ENCODE results near the gene SAC3D1.

Gene SAC3D1

GRCh38 chr11:65060913-65061408 lies 20.0 kb downstream of the SAC3D1 start:
- DNase-seq, result no peak

GRCh38 chr11:65063532-65063931 lies 22.5 kb downstream of the SAC3D1 start:
- no peak for DNase-seq

GRCh38 chr11:65064847-65065240 lies 23.8 kb downstream of the SAC3D1 start:
- DNase-seq, result no peak

- no peak for DNase-seq
Measured at GRCh38 chr11:65065851-65066250, 24.8 kb downstream of the SAC3D1 start.

GRCh38 chr11:65066315-65066714 lies 25.3 kb downstream of the SAC3D1 start:
- DNase-seq, result no peak

- DNase-seq, result no peak
Measured at GRCh38 chr11:65066805-65067291, 25.8 kb downstream of the SAC3D1 start.

- no peak for DNase-seq
Measured at GRCh38 chr11:65067446-65067845, 26.4 kb downstream of the SAC3D1 start.

- DNase-seq, result no peak
Measured at GRCh38 chr11:65069217-65069616, 28.2 kb downstream of the SAC3D1 start.

- no peak for DNase-seq
Measured at GRCh38 chr11:65071907-65072630, 31.1 kb downstream of the SAC3D1 start.

GRCh38 chr11:65072631-65072966 lies 31.6 kb downstream of the SAC3D1 start:
- DNase-seq, result no peak

GRCh38 chr11:65077451-65077850 lies 36.4 kb downstream of the SAC3D1 start:
- DNase-seq, result no peak

- no peak for DNase-seq
Measured at GRCh38 chr11:65078151-65078550, 37.1 kb downstream of the SAC3D1 start.

- no peak for DNase-seq
Measured at GRCh38 chr11:65078786-65079342, 37.9 kb downstream of the SAC3D1 start.

GRCh38 chr11:65083134-65083833 lies 42.3 kb downstream of the SAC3D1 start:
- no peak for DNase-seq

- DNase-seq, result peak; percentile 98
Measured at GRCh38 chr11:65083834-65084597, 43.0 kb downstream of the SAC3D1 start, which contains the start of the genes CDCA5 and ZFPL1. TSS of gene CDCA5 (minus strand) at chr11:65084040. CDS start at chr11:65083978, 62 bp downstream. TSS of gene ZFPL1 (plus strand) at chr11:65084222. CDS start at chr11:65084699, 477 bp downstream.

GRCh38 chr11:65084598-65085375 lies 43.8 kb downstream of the SAC3D1 start:
- no peak for DNase-seq

GRCh38 chr11:65085446-65085845 lies 44.4 kb downstream of the SAC3D1 start:
- no peak for DNase-seq

- DNase-seq, result no peak
Measured at GRCh38 chr11:65086809-65087208, 45.8 kb downstream of the SAC3D1 start.

- no peak for DNase-seq
Measured at GRCh38 chr11:65087216-65087615, 46.2 kb downstream of the SAC3D1 start.

- DNase-seq, result no peak
Measured at GRCh38 chr11:65087827-65088226, 46.8 kb downstream of the SAC3D1 start.

- DNase-seq, result no peak
Measured at GRCh38 chr11:65089621-65090020, 48.6 kb downstream of the SAC3D1 start.

GRCh38 chr11:65090628-65091027 lies 49.6 kb downstream of the SAC3D1 start:
- no peak for DNase-seq
